H1 (cell line): ENCODE data around the gene TMEM134. TPM values are rescaled to one million over a fixed set of nuclear protein-coding genes. Genes with fewer than 3 reads are reported as not detected.

Experiments
- BRCA1 ChIP-seq: IDR thresholded peaks from 2 replicates; pipeline ENCODE4 v1.6.1; 2012; ENCODE audit warnings: low read depth, low read length, improper control_type of control experiment
- CBX5 ChIP-seq: fragments of 300-800, 300-1000 bp; sonication (generic); IDR thresholded peaks from 2 replicates; pipeline ENCODE4 v1.7.1; 2016; ENCODE audit warnings: antibody characterized with exemption, low read length, low read depth
- CHD1 ChIP-seq: IDR thresholded peaks from 2 replicates; pipeline ENCODE4 v1.6.1; 2012; ENCODE audit warnings: low read depth, low read length, improper control_type of control experiment
- CHD7 ChIP-seq: fragments of 300-600 bp; sonication (generic); IDR thresholded peaks from 2 replicates; pipeline ENCODE4 v1.7.1; 2012; ENCODE audit warnings: low read length, moderate library complexity, mild to moderate bottlenecking, inconsistent platforms; ENCODE audit not compliant: insufficient replicate concordance
- E2F6 ChIP-seq: IDR thresholded peaks from 2 replicates; pipeline ENCODE4 v1.6.1; 2012; ENCODE audit warnings: inconsistent platforms
- MAFK ChIP-seq: IDR thresholded peaks from 2 replicates; pipeline ENCODE4 v1.6.1; 2012; ENCODE audit warnings: low read depth, mild to moderate bottlenecking, improper control_type of control experiment, low read length
- SAP30 ChIP-seq: fragments of 300-600 bp; sonication (generic); IDR thresholded peaks from 2 replicates; pipeline ENCODE4 v1.7.1; 2012; ENCODE audit warnings: low read length, moderate library complexity, mild to moderate bottlenecking, inconsistent platforms; ENCODE audit not compliant: insufficient read depth, insufficient replicate concordance
- SIRT6 ChIP-seq: IDR thresholded peaks from one replicate; pipeline ENCODE4 v1.7.1; 2012; ENCODE audit warnings: low read length, inconsistent platforms
- TAF1 ChIP-seq: IDR thresholded peaks from 2 replicates; pipeline ENCODE4 v1.6.1; 2011; ENCODE audit warnings: mild to moderate bottlenecking, low read depth, low read length
- polyA plus RNA-seq, 7 experiments: library from polyadenylated mRNA; depleted of rRNA in 3 of 7; stranded (reverse) in 5 of 7; unstranded in 2 of 7; fragments of >200 nt in 5 of 7; fragments of 200-250 nt in 2 of 7; gene quantifications; 1 replicate in 5 of 7; 2 replicates in 1 of 7; 4 replicates in 1 of 7; pipeline versions ENCODE4 v1.2.1 to v1.2.3, GENCODE V29; 2011 to 2013; ENCODE audit warnings: missing spikeins in 2 of 7, mixed read lengths in 2 of 7
- total RNA-seq: library from RNA; stranded (reverse); fragmentation: NEBNext Ultra II Directional; extraction: Animal tissue kit (Norgen Biotek cat#: 25700); gene quantifications from 2 replicates; pipeline ENCODE4 v1.2.1, GENCODE V29; 2021
- TF ChIP-seq, protein P1 (sequence below): IDR thresholded peaks from 2 replicates; pipeline ENCODE4 v1.6.1; 2011; ENCODE audit warnings: low read depth, mild to moderate bottlenecking, low read length; ENCODE audit not compliant: insufficient read depth

Gene TMEM134
- total and polyA plus RNA-seq, 2 of the 8 experiments (the other 6 are each of a cell fraction or from before 2014, with no cell fraction given) = 32.4 to 229 TPM

DNA sequence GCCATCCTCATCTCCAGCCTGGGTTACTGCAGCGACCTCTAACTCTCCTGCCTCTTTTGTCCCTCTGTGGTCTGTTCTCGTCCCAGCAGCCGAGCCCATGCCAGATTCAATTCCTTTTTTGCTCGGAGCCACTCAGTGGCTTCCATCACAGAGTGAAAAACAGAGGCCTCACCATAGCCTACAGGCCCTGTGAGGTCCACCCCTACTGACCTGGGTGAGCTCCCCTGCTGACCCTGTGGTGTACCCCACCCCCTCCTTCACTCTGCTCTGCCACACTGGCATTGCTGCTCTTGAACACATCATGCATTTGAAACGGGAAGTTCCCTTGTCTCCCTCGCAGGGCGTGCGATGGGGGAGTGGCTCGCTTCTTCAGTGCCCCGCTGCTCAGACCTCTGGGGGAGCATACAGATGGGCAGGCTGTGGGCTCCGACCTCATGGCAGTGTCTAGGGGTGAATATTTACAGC is 15.8 kb upstream of the TMEM134 start (continued):
- TF ChIP-seq CHD7 (no peak), CBX5 (no peak), SIRT6 (no peak), BRCA1 (no peak), CHD1 (no peak), TAF1 (no peak), E2F6 (no peak), MAFK (no peak), SAP30 (no peak)
- TF ChIP-seq, protein P1, sequence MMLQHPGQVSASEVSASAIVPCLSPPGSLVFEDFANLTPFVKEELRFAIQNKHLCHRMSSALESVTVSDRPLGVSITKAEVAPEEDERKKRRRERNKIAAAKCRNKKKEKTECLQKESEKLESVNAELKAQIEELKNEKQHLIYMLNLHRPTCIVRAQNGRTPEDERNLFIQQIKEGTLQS = no peak
